Right lobe of liver (tissue), 4 donors: ENCODE results near the gene EEF1AKMT1.

Experiments used
- CTCF ChIP-seq, 4 donors: fragments of 200-600 bp in 3 of 4; fragments of 450-650 bp in 1 of 4; IDR thresholded peaks; one replicate each; pipeline versions ENCODE4 v1.5.1 to v1.8.0; 2016 to 2022; ENCODE audit warnings: antibody characterized with exemption in 4 of 4, mild to moderate bottlenecking in 2 of 4
- POLR2A ChIP-seq: fragments of 450-650 bp; IDR thresholded peaks from one replicate; pipeline ENCODE4 v1.6.1; 2017; ENCODE audit warnings: antibody characterized with exemption, mild to moderate bottlenecking
- donor health status: DM: no; HTN: no; CAD: no.
- donor health status: DM: no; HTN: no; CAD: no.
- donor health status: DM: no; HTN: yes; CAD: no.

- TF ChIP-seq CTCF (IDR thresholded peaks at IDR 0.05) (no peak), POLR2A (no peak)
These were observed 49.3 kb upstream of the EEF1AKMT1 start for GRCh38 chr13:20823071-20823470.
